ENCODE data around the gene PCDH9.

DNA sequence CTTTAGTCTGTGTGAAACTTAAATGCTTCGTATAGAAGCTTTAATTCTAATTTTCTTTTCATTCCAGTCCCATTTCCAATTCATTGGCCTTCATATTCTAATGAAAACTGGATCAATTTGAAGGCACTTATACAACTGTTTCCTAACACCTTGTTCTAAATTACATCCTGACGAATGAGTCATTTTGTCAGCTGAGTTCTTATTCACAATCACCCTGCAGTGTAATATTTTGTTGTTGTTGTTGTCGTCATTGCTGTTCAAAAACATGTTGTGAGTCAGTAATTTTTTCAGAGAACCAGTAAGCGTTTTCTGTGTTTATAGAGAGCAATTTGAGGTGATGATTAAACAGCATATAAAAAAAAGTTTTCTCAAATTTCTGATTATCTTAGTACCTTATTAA lies 290.0 kb downstream of the PCDH9 start:
- TF ChIP-seq POLR2A (IDR thresholded peaks at IDR 0.05), result no peak
- TF ChIP-seq, protein P1, sequence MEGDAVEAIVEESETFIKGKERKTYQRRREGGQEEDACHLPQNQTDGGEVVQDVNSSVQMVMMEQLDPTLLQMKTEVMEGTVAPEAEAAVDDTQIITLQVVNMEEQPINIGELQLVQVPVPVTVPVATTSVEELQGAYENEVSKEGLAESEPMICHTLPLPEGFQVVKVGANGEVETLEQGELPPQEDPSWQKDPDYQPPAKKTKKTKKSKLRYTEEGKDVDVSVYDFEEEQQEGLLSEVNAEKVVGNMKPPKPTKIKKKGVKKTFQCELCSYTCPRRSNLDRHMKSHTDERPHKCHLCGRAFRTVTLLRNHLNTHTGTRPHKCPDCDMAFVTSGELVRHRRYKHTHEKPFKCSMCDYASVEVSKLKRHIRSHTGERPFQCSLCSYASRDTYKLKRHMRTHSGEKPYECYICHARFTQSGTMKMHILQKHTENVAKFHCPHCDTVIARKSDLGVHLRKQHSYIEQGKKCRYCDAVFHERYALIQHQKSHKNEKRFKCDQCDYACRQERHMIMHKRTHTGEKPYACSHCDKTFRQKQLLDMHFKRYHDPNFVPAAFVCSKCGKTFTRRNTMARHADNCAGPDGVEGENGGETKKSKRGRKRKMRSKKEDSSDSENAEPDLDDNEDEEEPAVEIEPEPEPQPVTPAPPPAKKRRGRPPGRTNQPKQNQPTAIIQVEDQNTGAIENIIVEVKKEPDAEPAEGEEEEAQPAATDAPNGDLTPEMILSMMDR (IDR thresholded peaks at IDR 0.05), result no peak

All from right lobe of liver (tissue), 4 donors.